ENCODE results near the gene CTAG1A.
"Not testable (repeated sequence)": the region's sequence is repeated elsewhere in the genome, so short reads cannot be mapped to it uniquely, and the experiment has no call there.

Gene CTAG1A

GRCh38 chrX:154628960-154629359 is 44.0 kb downstream of the CTAG1A start:
- H3K4me1 ChIP-seq (ENCODE audit: control insufficient read depth in 1 of 2, insufficient read depth in 2 of 2, low read length in 2 of 2); H3K27me3 ChIP-seq (ENCODE audit: low read depth, low read length); H3K9me3 ChIP-seq (ENCODE audit: control insufficient read depth in 1 of 2, low read length in 2 of 2); H3K27ac ChIP-seq (ENCODE audit: low read length); H3K4me3 ChIP-seq (ENCODE audit: low read depth in 1 of 2, low read length in 2 of 2); H3K36me3 ChIP-seq (ENCODE audit: control insufficient read depth in 1 of 2, insufficient read depth in 2 of 2, low read length in 2 of 2): not testable (repeated sequence)

GRCh38 chrX:154630949-154631348 is 46.0 kb downstream of the CTAG1A start:
- not testable (repeated sequence) for H3K27me3 ChIP-seq (ENCODE audit: low read depth, low read length); H3K4me1 ChIP-seq (ENCODE audit: control insufficient read depth in 1 of 2, insufficient read depth in 2 of 2, low read length in 2 of 2); H3K36me3 ChIP-seq (ENCODE audit: control insufficient read depth in 1 of 2, insufficient read depth in 2 of 2, low read length in 2 of 2); H3K9me3 ChIP-seq (ENCODE audit: control insufficient read depth in 1 of 2, low read length in 2 of 2); H3K4me3 ChIP-seq (ENCODE audit: low read depth in 1 of 2, low read length in 2 of 2); H3K27ac ChIP-seq (ENCODE audit: low read length)

GRCh38 chrX:154633661-154634060 is 48.7 kb downstream of the CTAG1A start:
- H3K36me3 ChIP-seq (ENCODE audit: control insufficient read depth in 1 of 2, insufficient read depth in 2 of 2, low read length in 2 of 2); H3K9me3 ChIP-seq (ENCODE audit: control insufficient read depth in 1 of 2, low read length in 2 of 2); H3K4me1 ChIP-seq (ENCODE audit: control insufficient read depth in 1 of 2, insufficient read depth in 2 of 2, low read length in 2 of 2); H3K27ac ChIP-seq (ENCODE audit: low read length); H3K27me3 ChIP-seq (ENCODE audit: low read depth, low read length); H3K4me3 ChIP-seq (ENCODE audit: low read depth in 1 of 2, low read length in 2 of 2): not testable (repeated sequence)

Data from muscle layer of duodenum (tissue), 2 donors.